OCI-LY1 (cell line): ENCODE data around the gene SCYL3.

ENCODE experiments used
- H2AFZ ChIP-seq: fragments of 200-600 bp; sonication (generic), shearing (Covaris generic); 2 replicates; pipeline ENCODE4 v1.6.0; 2014; ENCODE audit warnings: antibody characterized with exemption, mild to moderate bottlenecking, low read length
- H3F3A ChIP-seq: fragments of 200-600 bp; sonication (generic), shearing (Covaris generic); 2 replicates; pipeline ENCODE4 v1.6.0; 2014; ENCODE audit warnings: mild to moderate bottlenecking, antibody characterized with exemption, low read length, moderate library complexity; ENCODE audit not compliant: insufficient read depth
- H3K27ac ChIP-seq: fragments of 200-600 bp; sonication (generic); 2 replicates; pipeline ENCODE4 v1.5.1; 2014; ENCODE audit warnings: low read length, mixed run types, mild to moderate bottlenecking, low read depth; ENCODE audit not compliant: poor library complexity, severe bottlenecking
- H3K27me3 ChIP-seq: fragments of 200-600 bp; sonication (generic); 2 replicates; pipeline ENCODE4 v1.6.0; 2014; ENCODE audit warnings: antibody characterized with exemption, mild to moderate bottlenecking, low read length, moderate library complexity; ENCODE audit not compliant: insufficient read depth
- H3K36me3 ChIP-seq: fragments of 200-600 bp; sonication (generic); 2 replicates; pipeline ENCODE4 v1.6.1; 2014; ENCODE audit warnings: mild to moderate bottlenecking, antibody characterized with exemption, low read length, moderate library complexity, mixed read lengths; ENCODE audit not compliant: insufficient read depth
- H3K4me1 ChIP-seq: fragments of 200-600 bp; sonication (generic); 2 replicates; pipeline ENCODE4 v1.5.1; 2014; ENCODE audit warnings: mild to moderate bottlenecking, low read length, moderate library complexity; ENCODE audit not compliant: insufficient read depth, severe bottlenecking
- H3K4me2 ChIP-seq: fragments of 200-600 bp; sonication (generic), shearing (Covaris generic); 2 replicates; pipeline ENCODE4 v1.6.1; 2014; ENCODE audit warnings: low read length
- H3K4me3 ChIP-seq: fragments of 200-600 bp; sonication (generic); 2 replicates; pipeline ENCODE4 v1.5.1; 2014; ENCODE audit warnings: low read length, low read depth, mild to moderate bottlenecking, mixed read lengths; ENCODE audit not compliant: poor library complexity, severe bottlenecking
- H3K79me2 ChIP-seq: fragments of 200-600 bp; shearing (Covaris generic); 2 replicates; pipeline ENCODE4 v1.6.1; 2016; ENCODE audit warnings: mixed run types, low read length, mixed read lengths; ENCODE audit not compliant: insufficient read depth
- H3K9ac ChIP-seq: fragments of 200-600 bp; sonication (generic), shearing (Covaris generic); 2 replicates; pipeline ENCODE4 v1.6.1; 2014; ENCODE audit warnings: mild to moderate bottlenecking, low read length, mixed read lengths
- H3K9me2 ChIP-seq: fragments of 200-600 bp; sonication (generic), shearing (Covaris generic); 2 replicates; pipeline ENCODE4 v1.6.1; 2014; ENCODE audit warnings: low read depth, mild to moderate bottlenecking, low read length, mixed read lengths
- H3K9me3 ChIP-seq: fragments of 200-600 bp; shearing (Covaris generic); 2 replicates; pipeline ENCODE4 v1.6.1; 2014; ENCODE audit warnings: low read length, mixed read lengths
- H4K20me1 ChIP-seq: fragments of 200-600 bp; sonication (generic), shearing (Covaris generic); 2 replicates; pipeline ENCODE4 v1.6.0; 2016; ENCODE audit warnings: mild to moderate bottlenecking, low read length; ENCODE audit not compliant: insufficient read depth
- EZH2 ChIP-seq: fragments of 200-600 bp; sonication (generic), shearing (Covaris generic); IDR thresholded peaks from 2 replicates; pipeline ENCODE4 v1.8.0; 2017; ENCODE audit warnings: borderline replicate concordance, mixed run types, mild to moderate bottlenecking, antibody characterized with exemption, low read length, moderate library complexity, mixed read lengths
- TF ChIP-seq, protein P1 (sequence below): fragments of 200-600 bp; sonication (generic), shearing (Covaris generic); IDR thresholded peaks from 2 replicates; pipeline ENCODE4 v1.5.1; 2017; ENCODE audit warnings: mild to moderate bottlenecking, antibody characterized with exemption, low read length, moderate library complexity, mixed read lengths

SCYL3 gene

GRCh38 chr1:169889871-169890270 is 3.8 kb downstream of the SCYL3 start:
- Histone ChIP-seq H2AFZ (no peak overlapping the region), H3K4me2 (no peak overlapping the region), H3K36me3 (peaks cover 31% of the 10 kb centered on the region), H3K9me3 (no peaks in the 10 kb centered on the region), H3K79me2 (peaks cover 27% of the 10 kb centered on the region), H3K9me2 (no peaks in the 10 kb centered on the region), H3K27ac (no peak overlapping the region), H3K4me1 (peaks cover 41% of the 10 kb centered on the region), H3F3A (no peaks in the 10 kb centered on the region), H3K9ac (no peak overlapping the region), H4K20me1 (no peaks in the 10 kb centered on the region), H3K4me3 (no peak overlapping the region), H3K27me3 (no peaks in the 10 kb centered on the region)
- no peak for TF ChIP-seq EZH2
- TF ChIP-seq, protein P1, sequence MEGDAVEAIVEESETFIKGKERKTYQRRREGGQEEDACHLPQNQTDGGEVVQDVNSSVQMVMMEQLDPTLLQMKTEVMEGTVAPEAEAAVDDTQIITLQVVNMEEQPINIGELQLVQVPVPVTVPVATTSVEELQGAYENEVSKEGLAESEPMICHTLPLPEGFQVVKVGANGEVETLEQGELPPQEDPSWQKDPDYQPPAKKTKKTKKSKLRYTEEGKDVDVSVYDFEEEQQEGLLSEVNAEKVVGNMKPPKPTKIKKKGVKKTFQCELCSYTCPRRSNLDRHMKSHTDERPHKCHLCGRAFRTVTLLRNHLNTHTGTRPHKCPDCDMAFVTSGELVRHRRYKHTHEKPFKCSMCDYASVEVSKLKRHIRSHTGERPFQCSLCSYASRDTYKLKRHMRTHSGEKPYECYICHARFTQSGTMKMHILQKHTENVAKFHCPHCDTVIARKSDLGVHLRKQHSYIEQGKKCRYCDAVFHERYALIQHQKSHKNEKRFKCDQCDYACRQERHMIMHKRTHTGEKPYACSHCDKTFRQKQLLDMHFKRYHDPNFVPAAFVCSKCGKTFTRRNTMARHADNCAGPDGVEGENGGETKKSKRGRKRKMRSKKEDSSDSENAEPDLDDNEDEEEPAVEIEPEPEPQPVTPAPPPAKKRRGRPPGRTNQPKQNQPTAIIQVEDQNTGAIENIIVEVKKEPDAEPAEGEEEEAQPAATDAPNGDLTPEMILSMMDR, result no peak

DNA sequence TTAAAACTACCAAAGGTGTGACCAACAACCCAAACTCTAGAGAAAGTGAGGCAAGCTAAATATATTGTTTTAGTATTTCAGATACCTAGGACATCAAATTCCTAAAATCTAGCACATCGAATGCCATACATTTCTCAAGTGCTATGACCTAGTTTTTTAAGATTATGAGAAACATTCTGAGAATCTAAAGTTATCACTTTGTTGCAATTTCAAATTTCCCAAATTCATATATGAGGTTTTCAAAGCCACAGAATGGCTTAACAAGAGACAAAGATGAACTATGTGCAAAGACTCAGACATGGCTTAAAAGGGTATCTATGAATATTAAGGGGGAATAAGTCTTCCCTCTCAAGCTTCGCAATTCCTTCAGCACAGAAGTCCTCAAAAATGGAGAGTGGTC is 6.8 kb downstream of the SCYL3 start:
- Histone ChIP-seq H3K27me3 (no peaks in the 10 kb centered on the region), H3K9me3 (no peaks in the 10 kb centered on the region), H2AFZ (no peak overlapping the region), H4K20me1 (no peaks in the 10 kb centered on the region), H3K79me2 (peaks cover 16% of the 10 kb centered on the region; the same call in 1 of the 2 replicates), H3K36me3 (peaks cover 31% of the 10 kb centered on the region), H3K9me2 (no peaks in the 10 kb centered on the region), H3K4me1 (peaks cover 26% of the 10 kb centered on the region), H3K9ac (no peak overlapping the region), H3K27ac (no peak overlapping the region), H3F3A (no peaks in the 10 kb centered on the region), H3K4me2 (no peak overlapping the region), H3K4me3 (no peak overlapping the region)
- TF ChIP-seq EZH2, result no peak
- TF ChIP-seq, protein P1, result no peak

GRCh38 chr1:169886422-169886821 is 7.3 kb downstream of the SCYL3 start:
- Histone ChIP-seq H3K4me2 (no peak overlapping the region), H3K9ac (no peak overlapping the region), H3K9me2 (no peaks in the 10 kb centered on the region), H3K27me3 (no peaks in the 10 kb centered on the region), H2AFZ (no peak overlapping the region), H3K4me1 (peaks cover 21% of the 10 kb centered on the region), H3K27ac (no peak overlapping the region), H3K36me3 (peaks cover 31% of the 10 kb centered on the region), H3K79me2 (peaks cover 16% of the 10 kb centered on the region; the same call in 1 of the 2 replicates), H4K20me1 (no peaks in the 10 kb centered on the region), H3F3A (no peaks in the 10 kb centered on the region), H3K9me3 (no peaks in the 10 kb centered on the region), H3K4me3 (no peak overlapping the region)
- no peak for TF ChIP-seq EZH2
- TF ChIP-seq, protein P1, result no peak
